Left lung (tissue), 10 donors: ENCODE results near the gene SH3PXD2B. TPM values are rescaled to one million over a fixed set of nuclear protein-coding genes. Genes with fewer than 3 reads are reported as not detected.

Experiments
- ATAC-seq: fragments of 200-7000 bp; cut with Tn5 transposase; one replicate; pipeline ENCODE4 v1.9.1; 2020; ENCODE audit warnings: moderate library complexity
- DNase-seq, 4 donors: peaks; one replicate each; pipeline ENCODE4 v3.0.0-alpha.2; 2013 to 2020
- H3K27ac ChIP-seq, 2 donors: fragments of 200-600 bp; sonication (generic) in 1 of 2; one replicate each; pipeline versions ENCODE4 v1.5.0 to v1.8.0; 2020 to 2021
- H3K27me3 ChIP-seq, 2 donors: fragments of 200-600 bp; sonication (generic) in 1 of 2; one replicate each; pipeline versions ENCODE4 v1.5.0 to v1.8.0; 2020 to 2021
- H3K36me3 ChIP-seq, 2 donors: fragments of 200-600 bp; sonication (generic) in 1 of 2; one replicate each; pipeline versions ENCODE4 v1.5.0 to v1.8.0; 2020 to 2021
- H3K4me1 ChIP-seq, 2 donors: fragments of 200-600 bp; one replicate each; pipeline ENCODE4 v1.8.0; 2021
- H3K4me3 ChIP-seq, 2 donors: fragments of 200-600 bp; sonication (generic) in 1 of 2; one replicate each; pipeline versions ENCODE4 v1.5.0 to v1.8.0; 2020 to 2021; ENCODE audit warnings: mild to moderate bottlenecking in 1 of 2
- H3K9me3 ChIP-seq, 2 donors: fragments of 200-600 bp; sonication (generic) in 1 of 2; one replicate each; pipeline versions ENCODE4 v1.5.0 to v1.8.0; 2020 to 2021
- CTCF ChIP-seq, 2 donors: fragments of 200-600 bp; sonication (generic) in 1 of 2; IDR thresholded peaks; one replicate each; pipeline versions ENCODE4 v1.5.0 to v1.8.0; 2021; ENCODE audit warnings: antibody characterized with exemption in 2 of 2
- intact Hi-C, 2 donors: fragments of 100-400 bp; cut with DNase I; formaldehyde crosslinking; loops; one replicate each; pipeline versions ENCODE4 v1.11.2 to v1.14.2; 2022
- polyA plus RNA-seq, 6 donors: library from polyadenylated mRNA; unstranded; fragments of 120-200 nt; gene quantifications; one replicate each; pipeline ENCODE4 v1.2.1, GENCODE V29; 2013; ENCODE audit not compliant: insufficient read length in 6 of 6
- total RNA-seq, 2 donors: library from RNA; stranded (reverse); fragmentation: NEBNext Ultra II Directional; extraction: Animal tissue kit (Norgen Biotek cat#: 25700); gene quantifications; one replicate each; pipeline ENCODE4 v1.2.1, GENCODE V29; 2021
- donor health status: DM: no; HTN: yes; CAD: no.
- donor health status: DM: no; HTN: no; CAD: no.

Gene SH3PXD2B
- total and polyA plus RNA-seq, 8 donors: 35.4 to 57.5 (median 43.8) TPM

- TF ChIP-seq CTCF (IDR thresholded peaks at IDR 0.05): no peak
- intact Hi-C loops: no loop called here
- no peak for DNase-seq
Observed at GRCh38 chr5:172342918-172343317, 111.4 kb downstream of the SH3PXD2B start.

GRCh38 chr5:172339264-172340180 is 114.8 kb downstream of the SH3PXD2B start:
- intact Hi-C loops: no loop called here
- Histone ChIP-seq H3K27me3 (no peaks in the 10 kb centered on the region), H3K4me1 (no peaks in the 10 kb centered on the region), H3K4me3 (no peak overlapping the region), H3K9me3 (no peaks in the 10 kb centered on the region), H3K36me3 (peaks cover 0 to 91% of the 10 kb centered on the region in 2 donors), H3K27ac (no peak overlapping the region)
- no peak for ATAC-seq
- no peak for DNase-seq
- TF ChIP-seq CTCF (IDR thresholded peaks at IDR 0.05): no peak

More at GRCh38 chr5:172342918-172343317, 111.4 kb downstream of the SH3PXD2B start:
- no peaks in the 10 kb centered on the region for H3K27me3 ChIP-seq
- H3K9me3 ChIP-seq: no peaks in the 10 kb centered on the region
- peaks cover 0 to 92% of the 10 kb centered on the region in 2 donors for H3K36me3 ChIP-seq
- no peak overlapping the region for H3K4me3 ChIP-seq
- ATAC-seq: no peak
- H3K4me1 ChIP-seq: no peaks in the 10 kb centered on the region
- no peak overlapping the region for H3K27ac ChIP-seq

GRCh38 chr5:172336676-172337285 is 117.5 kb downstream of the SH3PXD2B start:
- H3K27ac ChIP-seq: no peak overlapping the region
- no peaks in the 10 kb centered on the region for H3K27me3 ChIP-seq
- DNase-seq (no peak), ATAC-seq (no peak)
- no peaks in the 10 kb centered on the region for H3K9me3 ChIP-seq
- no peak for TF ChIP-seq CTCF (IDR thresholded peaks at IDR 0.05)
- intact Hi-C loops: no loop called here
- no peak overlapping the region for H3K4me3 ChIP-seq
- peaks cover 0 to 73% of the 10 kb centered on the region in 2 donors for H3K36me3 ChIP-seq
- no peaks in the 10 kb centered on the region for H3K4me1 ChIP-seq

- Histone ChIP-seq H3K27me3 (no peaks in the 10 kb centered on the region), H3K4me1 (no peaks in the 10 kb centered on the region), H3K27ac (no peak overlapping the region), H3K9me3 (no peaks in the 10 kb centered on the region), H3K4me3 (no peak overlapping the region), H3K36me3 (peaks cover 0 to 68% of the 10 kb centered on the region in 2 donors)
- no peak for TF ChIP-seq CTCF (IDR thresholded peaks at IDR 0.05)
- intact Hi-C loops: no loop called here
- ATAC-seq (no peak), DNase-seq (no peak)
Observed at GRCh38 chr5:172336264-172336663, 118.1 kb downstream of the SH3PXD2B start.

GRCh38 chr5:172335721-172336120 is 118.6 kb downstream of the SH3PXD2B start:
- TF ChIP-seq CTCF (IDR thresholded peaks at IDR 0.05): no peak
- peaks cover 0 to 64% of the 10 kb centered on the region in 2 donors for H3K36me3 ChIP-seq
- no peak overlapping the region for H3K4me3 ChIP-seq
- DNase-seq (no peak), ATAC-seq (no peak)
- H3K4me1 ChIP-seq: no peaks in the 10 kb centered on the region
- intact Hi-C loops: no loop called here
- H3K9me3 ChIP-seq: no peaks in the 10 kb centered on the region
- no peaks in the 10 kb centered on the region for H3K27me3 ChIP-seq
- H3K27ac ChIP-seq: no peak overlapping the region
